M059J (cell line): ENCODE measurements around the gene CCDC137. TPM values are rescaled to one million over a fixed set of nuclear protein-coding genes. Genes with fewer than 3 reads are reported as not detected.

Source experiments
- DNase-seq: peaks from one replicate; pipeline ENCODE4 v3.0.0-alpha.2; 2012; ENCODE audit warnings: low read depth
- total RNA-seq: library from RNA; depleted of rRNA; stranded (reverse); fragments of >200 nt; shearing (Covaris generic); gene quantifications from 2 replicates; pipeline ENCODE4 v1.2.3, GENCODE V29; 2014

Gene CCDC137
- total RNA-seq, 1 experiment from 2014 or later = 32.1 TPM

DNA sequence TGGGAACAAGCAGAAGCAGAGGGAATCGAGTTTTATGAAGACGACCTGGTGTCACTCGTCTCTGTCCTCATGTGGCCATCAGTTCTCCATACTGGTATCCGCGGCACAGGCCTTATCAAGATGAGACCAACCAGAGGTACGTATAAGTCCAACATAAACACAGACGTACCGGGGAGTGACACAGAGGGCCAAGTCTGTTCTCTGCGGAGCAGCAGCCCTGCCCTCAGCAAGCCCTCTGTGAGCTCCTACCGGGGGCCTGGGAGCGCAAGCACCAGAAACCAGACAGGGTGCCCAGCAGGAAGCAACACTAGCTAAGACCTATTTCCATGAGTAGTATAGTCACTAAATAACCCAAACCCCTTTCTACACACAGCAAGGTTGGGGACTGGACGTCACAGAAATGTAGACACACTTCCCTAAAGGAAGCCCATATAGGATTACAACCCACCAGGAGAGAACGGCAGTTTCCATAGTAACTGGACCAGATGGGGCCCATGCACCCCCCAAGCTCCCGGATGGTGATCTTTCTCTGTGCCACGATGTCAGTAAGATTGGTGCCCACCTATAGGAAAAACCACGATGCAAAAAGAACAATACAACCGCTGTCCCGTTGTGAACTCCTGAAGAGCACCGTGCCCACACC, 16.1 kb downstream of the CCDC137 start:
- DNase-seq = no peak

- DNase-seq = no peak
Observed at GRCh38 chr17:81683208-81683583, 16.7 kb downstream of the CCDC137 start.

DNA sequence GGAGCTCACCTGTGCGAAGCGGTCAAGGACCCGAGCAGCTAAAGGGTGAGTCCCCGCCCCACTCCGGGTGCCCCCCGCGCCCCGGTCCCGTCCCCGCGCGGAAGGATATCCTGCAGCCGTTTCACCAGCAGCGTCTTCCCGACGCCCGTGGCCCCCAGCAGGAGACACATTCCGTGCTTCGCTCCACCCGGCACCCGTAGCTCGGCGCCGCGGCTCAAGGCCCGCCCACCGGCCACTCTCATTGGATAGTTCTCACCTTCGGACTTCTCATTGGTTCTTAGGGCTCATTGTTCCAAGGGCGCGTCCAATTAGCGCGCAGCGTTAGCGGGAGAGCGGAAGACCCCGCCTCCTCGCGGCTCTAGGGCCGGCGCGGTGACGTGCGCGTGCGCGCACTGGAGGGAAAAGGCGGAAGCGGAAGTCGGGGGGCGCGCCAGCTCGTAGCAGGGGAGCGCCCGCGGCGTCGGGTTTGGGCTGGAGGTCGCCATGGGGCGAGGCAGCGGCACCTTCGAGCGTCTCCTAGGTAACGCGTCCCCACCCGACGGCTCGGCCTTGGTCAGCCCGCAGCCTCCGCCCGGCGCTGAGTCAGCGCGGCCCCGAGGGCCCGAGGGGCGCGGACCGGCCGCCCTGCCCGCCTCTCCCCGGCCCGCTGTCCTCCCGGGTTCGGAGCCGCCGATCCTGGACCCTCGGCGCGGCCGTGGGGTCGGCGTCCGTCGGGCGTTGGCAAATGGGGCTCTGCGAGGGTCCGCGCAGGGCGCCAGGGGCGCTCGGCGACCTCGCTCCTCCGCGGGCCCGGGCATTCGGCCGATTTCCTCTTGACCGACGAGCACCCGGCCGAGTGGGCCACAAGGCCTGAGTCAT, 17.3 kb downstream of the CCDC137 start, which contains the start of the genes ARL16 and HGS:
Gene ARL16 (minus strand): TSS at position 214 of the 858 bp plus-strand sequence. CDS start 44 bp downstream, at position 170.
Gene HGS (plus strand): TSS at position 428 of the 858 bp plus-strand sequence. CDS start 56 bp downstream, at position 484.
- DNase-seq = peak; percentile 98

DNA sequence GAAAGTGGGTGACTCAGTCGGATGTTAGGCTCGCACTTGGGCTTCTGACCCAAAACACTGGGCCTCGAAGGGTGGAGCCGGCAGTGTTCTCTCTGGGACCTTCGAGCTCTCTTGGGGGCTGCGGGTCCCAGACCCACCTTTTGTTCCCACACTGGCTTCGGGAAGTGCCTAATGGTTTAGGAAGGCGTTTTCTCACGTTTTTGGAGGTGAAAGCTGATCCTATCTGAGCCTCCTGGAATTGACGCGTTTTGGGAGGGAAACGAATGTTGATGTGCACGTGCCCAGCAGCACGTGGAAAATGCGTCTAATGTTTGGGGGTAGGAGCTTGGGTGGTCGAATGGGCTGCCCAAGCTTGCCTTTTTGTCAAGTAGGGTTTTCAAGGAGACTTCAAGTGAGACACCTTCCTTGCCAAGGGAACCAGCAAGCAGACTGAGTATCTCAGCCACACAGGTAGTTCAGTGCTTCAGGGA, 17.9 kb downstream of the CCDC137 start:
- peak; percentile 89 for DNase-seq

- DNase-seq = peak; percentile 84
Observed at GRCh38 chr17:81685108-81685507, 18.6 kb downstream of the CCDC137 start.

DNA sequence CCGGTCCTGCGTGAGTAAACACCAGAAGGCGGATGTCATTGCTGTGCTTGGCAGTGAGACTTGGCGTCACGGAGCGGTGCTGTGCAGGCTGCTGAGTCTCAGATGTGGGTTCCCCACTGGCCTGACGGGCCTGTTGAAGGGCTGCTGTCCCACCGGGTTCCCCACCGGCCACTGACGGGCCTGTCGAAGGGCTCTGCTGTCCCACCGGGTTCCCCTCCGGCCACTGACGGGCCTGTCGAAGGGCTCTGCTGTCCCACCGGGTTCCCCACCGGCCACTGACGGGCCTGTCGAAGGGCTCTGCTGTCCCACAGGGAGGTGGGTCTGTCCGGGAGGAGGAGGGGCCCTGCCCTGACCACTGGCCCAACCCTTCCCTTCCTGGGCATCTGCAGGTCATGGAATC, 20.1 kb downstream of the CCDC137 start:
- DNase-seq = no peak

- DNase-seq = no peak
Observed at GRCh38 chr17:81687770-81688541, 21.4 kb downstream of the CCDC137 start.

DNA sequence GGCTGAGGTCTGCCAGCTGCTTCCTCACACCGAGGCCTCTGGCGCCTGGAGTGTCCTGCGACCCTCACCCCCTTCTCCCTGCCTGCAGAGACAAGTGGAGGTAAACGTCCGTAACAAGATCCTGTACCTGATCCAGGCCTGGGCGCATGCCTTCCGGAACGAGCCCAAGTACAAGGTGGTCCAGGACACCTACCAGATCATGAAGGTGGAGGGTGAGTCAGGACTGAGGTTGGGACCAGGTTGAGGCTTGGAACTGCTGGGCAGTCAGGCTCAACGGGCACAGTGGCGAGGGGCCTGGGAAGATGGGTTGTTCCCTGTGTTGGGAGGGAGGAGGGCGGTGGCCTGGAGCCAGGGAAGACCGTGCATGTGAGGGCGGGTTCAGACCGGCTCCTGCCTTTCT, 22.1 kb downstream of the CCDC137 start:
- DNase-seq = no peak

DNA sequence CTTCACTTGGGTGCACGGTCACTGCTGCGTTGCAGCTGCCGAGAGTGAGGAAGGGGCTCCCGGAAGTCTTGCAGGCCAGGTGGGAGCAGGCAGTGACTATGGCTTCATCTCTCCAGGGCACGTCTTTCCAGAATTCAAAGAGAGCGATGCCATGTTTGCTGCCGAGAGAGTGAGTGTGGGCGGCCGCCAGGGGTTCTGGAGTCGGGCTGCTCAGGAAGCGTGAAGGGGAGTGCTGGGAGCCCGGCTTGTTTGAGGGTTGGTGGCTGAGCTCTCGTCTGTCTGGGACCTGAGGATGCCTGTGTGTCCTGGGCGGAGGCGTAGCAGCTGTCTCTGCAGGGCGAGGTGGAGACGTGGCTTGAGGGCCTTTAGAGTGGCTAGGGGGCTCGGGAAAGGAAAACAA, 23.5 kb downstream of the CCDC137 start:
- no peak for DNase-seq

GRCh38 chr17:81690549-81690948, 24.0 kb downstream of the CCDC137 start:
- DNase-seq = no peak

DNA sequence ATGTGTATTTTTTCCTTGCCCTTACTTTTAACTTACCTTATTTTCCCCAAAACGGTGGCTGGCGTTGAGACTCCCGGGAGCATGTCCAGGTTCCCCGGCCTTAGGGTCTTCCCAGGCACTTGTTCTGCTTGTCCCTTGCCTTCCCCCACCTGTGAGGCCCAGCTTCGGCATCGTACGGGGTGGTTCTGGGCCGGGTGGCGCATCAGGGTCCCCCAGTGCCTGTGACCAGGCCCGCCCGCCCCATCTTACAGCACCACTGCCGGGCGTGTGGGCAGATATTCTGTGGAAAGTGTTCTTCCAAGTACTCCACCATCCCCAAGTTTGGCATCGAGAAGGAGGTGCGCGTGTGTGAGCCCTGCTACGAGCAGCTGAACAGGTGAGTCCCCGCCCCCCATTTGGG, 24.7 kb downstream of the CCDC137 start:
- DNase-seq = no peak

- no peak for DNase-seq
Observed at GRCh38 chr17:81691608-81692007, 25.1 kb downstream of the CCDC137 start.

GRCh38 chr17:81693509-81694210, 27.1 kb downstream of the CCDC137 start:
- DNase-seq = no peak

DNA sequence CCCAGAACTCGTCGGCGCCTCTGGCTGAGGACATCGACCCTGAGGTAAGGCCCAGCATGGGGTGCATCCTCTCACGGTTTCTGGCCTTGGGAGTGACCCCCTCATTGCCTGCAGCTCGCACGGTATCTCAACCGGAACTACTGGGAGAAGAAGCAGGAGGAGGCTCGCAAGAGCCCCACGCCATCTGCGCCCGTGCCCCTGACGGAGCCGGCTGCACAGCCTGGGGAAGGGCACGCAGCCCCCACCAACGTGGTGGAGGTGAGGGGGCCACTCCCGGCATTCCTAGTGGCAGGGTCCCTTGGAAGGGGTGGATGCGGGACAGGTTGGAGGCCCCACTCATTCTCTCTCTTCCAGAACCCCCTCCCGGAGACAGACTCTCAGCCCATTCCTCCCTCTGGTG, 28.3 kb downstream of the CCDC137 start:
- DNase-seq = no peak

GRCh38 chr17:81695211-81695610, 28.7 kb downstream of the CCDC137 start:
- no peak for DNase-seq

- no peak for DNase-seq
Observed at GRCh38 chr17:81695801-81696200, 29.3 kb downstream of the CCDC137 start.

GRCh38 chr17:81696218-81696941, 29.8 kb downstream of the CCDC137 start:
- no peak for DNase-seq

DNA sequence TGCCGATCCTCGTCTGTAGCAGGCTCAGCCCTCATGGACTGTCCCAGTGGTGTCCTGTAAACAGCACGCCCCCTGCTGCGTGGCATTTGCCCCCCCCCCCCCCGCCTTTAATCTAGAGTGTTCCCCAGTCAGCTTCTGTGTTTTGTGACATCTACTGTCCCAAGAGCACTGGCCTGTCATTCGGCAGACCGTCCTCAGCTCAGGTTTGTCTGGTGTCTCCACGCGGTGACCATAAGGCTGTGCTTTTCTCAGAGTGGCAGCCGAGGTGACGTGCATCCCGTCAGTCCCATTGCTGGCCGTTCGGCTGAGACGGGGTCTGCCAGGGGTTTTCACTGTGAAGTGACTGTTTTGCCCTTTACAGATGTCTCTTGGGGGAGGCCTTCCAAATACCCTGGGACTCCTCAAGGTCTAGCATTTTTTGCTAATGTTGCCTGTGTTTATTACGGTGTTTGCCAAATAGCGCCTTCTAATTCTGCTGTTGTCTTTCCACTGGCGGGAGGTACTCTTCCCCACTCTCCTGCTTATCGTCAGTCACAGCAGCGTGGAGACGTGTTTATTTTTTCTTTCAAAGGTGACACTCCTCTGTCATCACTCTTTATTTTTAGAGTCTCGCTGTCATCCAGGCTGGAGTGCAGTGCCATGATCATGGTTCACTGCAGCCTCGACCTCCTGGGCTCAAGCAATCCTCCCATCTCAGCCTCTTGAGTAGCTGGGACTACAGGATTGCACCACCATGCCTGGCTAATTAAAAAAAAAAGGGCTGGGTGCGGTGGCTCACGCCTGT, 30.9 kb downstream of the CCDC137 start:
- no peak for DNase-seq

GRCh38 chr17:81700353-81701287, 34.1 kb downstream of the CCDC137 start:
- no peak for DNase-seq
